Measurements from ENCODE around the gene AKAP9.
A peak's percentile ranks its signal among the peaks of the same experiment; 100 is the strongest.
"Not testable (repeated sequence)": the region's sequence is repeated elsewhere in the genome, so short reads cannot be mapped to it uniquely, and the experiment has no call there.

Gene AKAP9

GRCh38 chr7:92020636-92021035 lies 80.0 kb downstream of the AKAP9 start:
- no peak for DNase-seq

GRCh38 chr7:92025260-92025659 lies 84.6 kb downstream of the AKAP9 start:
- DNase-seq, result no peak

GRCh38 chr7:92026635-92027034 lies 86.0 kb downstream of the AKAP9 start:
- DNase-seq, result not testable (repeated sequence)

GRCh38 chr7:92027128-92027527 lies 86.5 kb downstream of the AKAP9 start:
- DNase-seq, result not testable (repeated sequence)

- DNase-seq, result no peak
Measured at GRCh38 chr7:92028226-92028625, 87.6 kb downstream of the AKAP9 start.

- DNase-seq, result no peak
Measured at GRCh38 chr7:92028686-92029085, 88.0 kb downstream of the AKAP9 start.

- DNase-seq, result no peak
Measured at GRCh38 chr7:92034116-92034515, 93.5 kb downstream of the AKAP9 start.

GRCh38 chr7:92035576-92035975 lies 94.9 kb downstream of the AKAP9 start:
- DNase-seq, result no peak

- no peak for DNase-seq
Measured at GRCh38 chr7:92039900-92040299, 99.2 kb downstream of the AKAP9 start.

GRCh38 chr7:92042056-92042737 lies 101.5 kb downstream of the AKAP9 start:
- DNase-seq, result no peak

- DNase-seq, result no peak
Measured at GRCh38 chr7:92043098-92043497, 102.4 kb downstream of the AKAP9 start.

- DNase-seq, result no peak
Measured at GRCh38 chr7:92043637-92044036, 103.0 kb downstream of the AKAP9 start.

GRCh38 chr7:92044148-92044547 lies 103.5 kb downstream of the AKAP9 start:
- DNase-seq, result no peak

GRCh38 chr7:92044940-92045339 lies 104.3 kb downstream of the AKAP9 start:
- DNase-seq, result no peak

GRCh38 chr7:92051655-92052054 lies 111.0 kb downstream of the AKAP9 start:
- no peak for DNase-seq

GRCh38 chr7:92052159-92052558 lies 111.5 kb downstream of the AKAP9 start:
- no peak for DNase-seq

GRCh38 chr7:92052684-92053083 lies 112.0 kb downstream of the AKAP9 start:
- no peak for DNase-seq

GRCh38 chr7:92053312-92053711 lies 112.7 kb downstream of the AKAP9 start:
- no peak for DNase-seq

- no peak for DNase-seq
Measured at GRCh38 chr7:92056286-92056685, 115.6 kb downstream of the AKAP9 start.

- DNase-seq, result no peak
Measured at GRCh38 chr7:92057375-92057774, 116.7 kb downstream of the AKAP9 start.

- DNase-seq, result peak; percentile 36
Measured at GRCh38 chr7:92058040-92058439, 117.4 kb downstream of the AKAP9 start.

GRCh38 chr7:92058899-92059298 lies 118.2 kb downstream of the AKAP9 start:
- no peak for DNase-seq

GRCh38 chr7:92061154-92061553 lies 120.5 kb downstream of the AKAP9 start:
- DNase-seq, result no peak

- no peak for DNase-seq
Measured at GRCh38 chr7:92064438-92065029, 123.9 kb downstream of the AKAP9 start.

GRCh38 chr7:92071032-92071431 lies 130.4 kb downstream of the AKAP9 start:
- no peak for DNase-seq

Data from CD4-positive, alpha-beta T cell treated with Interleukin-21 for 1 hour (primary cell).